ENCODE data around the gene EOGT.

Gene EOGT

GRCh38 chr3:68963376-68963775 is 50.1 kb downstream of the EOGT start:
- no peaks in the 10 kb centered on the region for H3K36me3 ChIP-seq (ENCODE audit: control insufficient read depth, insufficient read depth, low read length)
- no peak overlapping the region for H3K27ac ChIP-seq (ENCODE audit: insufficient read depth, low read depth, low read length, poor library complexity, severe bottlenecking)
- H3K27me3 ChIP-seq (ENCODE audit: control insufficient read depth, insufficient read depth, low read length, poor library complexity, severe bottlenecking): no peaks in the 10 kb centered on the region
- no peak overlapping the region for H3K4me3 ChIP-seq (ENCODE audit: insufficient read depth, low read depth, low read length)
- no peaks in the 10 kb centered on the region for H3K9me3 ChIP-seq (ENCODE audit: control insufficient read depth, low read length)
- no peaks in the 10 kb centered on the region for H3K4me1 ChIP-seq (ENCODE audit: control insufficient read depth, insufficient read depth, low read length)

GRCh38 chr3:68958932-68959331 is 54.6 kb downstream of the EOGT start:
- no peak overlapping the region for H3K27ac ChIP-seq (ENCODE audit: insufficient read depth, low read depth, low read length, poor library complexity, severe bottlenecking)
- no peaks in the 10 kb centered on the region for H3K27me3 ChIP-seq (ENCODE audit: control insufficient read depth, insufficient read depth, low read length, poor library complexity, severe bottlenecking)
- 58 to 64% methylated on average over 3 of the region's 3 CpGs for WGBS, 2 experiments
- no peaks in the 10 kb centered on the region for H3K4me1 ChIP-seq (ENCODE audit: control insufficient read depth, insufficient read depth, low read length)
- H3K36me3 ChIP-seq (ENCODE audit: control insufficient read depth, insufficient read depth, low read length): no peaks in the 10 kb centered on the region
- no peaks in the 10 kb centered on the region for H3K9me3 ChIP-seq (ENCODE audit: control insufficient read depth, low read length)
- H3K4me3 ChIP-seq (ENCODE audit: insufficient read depth, low read depth, low read length): no peak overlapping the region

- H3K4me1 ChIP-seq (ENCODE audit: control insufficient read depth, insufficient read depth, low read length): no peaks in the 10 kb centered on the region
Observed at GRCh38 chr3:68957895-68958294, 55.6 kb downstream of the EOGT start.

GRCh38 chr3:68953816-68954444 is 59.6 kb downstream of the EOGT start:
- H3K27ac ChIP-seq (ENCODE audit: insufficient read depth, low read depth, low read length, poor library complexity, severe bottlenecking): no peak overlapping the region
- WGBS, 2 experiments: 72 to 73% methylated on average over 5 to 6 of the region's 6 CpGs
- H3K27me3 ChIP-seq (ENCODE audit: control insufficient read depth, insufficient read depth, low read length, poor library complexity, severe bottlenecking): no peaks in the 10 kb centered on the region
- no peak overlapping the region for H3K4me3 ChIP-seq (ENCODE audit: insufficient read depth, low read depth, low read length)
- H3K9me3 ChIP-seq (ENCODE audit: control insufficient read depth, low read length): no peaks in the 10 kb centered on the region
- no peaks in the 10 kb centered on the region for H3K36me3 ChIP-seq (ENCODE audit: control insufficient read depth, insufficient read depth, low read length)
- H3K4me1 ChIP-seq (ENCODE audit: control insufficient read depth, insufficient read depth, low read length): no peaks in the 10 kb centered on the region

More at GRCh38 chr3:68957895-68958294, 55.6 kb downstream of the EOGT start:
- Histone ChIP-seq H3K4me3 (ENCODE audit: insufficient read depth, low read depth, low read length) (no peak overlapping the region), H3K27ac (ENCODE audit: insufficient read depth, low read depth, low read length, poor library complexity, severe bottlenecking) (no peak overlapping the region), H3K27me3 (ENCODE audit: control insufficient read depth, insufficient read depth, low read length, poor library complexity, severe bottlenecking) (no peaks in the 10 kb centered on the region), H3K36me3 (ENCODE audit: control insufficient read depth, insufficient read depth, low read length) (no peaks in the 10 kb centered on the region), H3K9me3 (ENCODE audit: control insufficient read depth, low read length) (no peaks in the 10 kb centered on the region)
- 95 to 97% methylated on average over 3 of the region's 3 CpGs for WGBS, 2 experiments

- Histone ChIP-seq H3K4me3 (ENCODE audit: insufficient read depth, low read depth, low read length) (no peak overlapping the region), H3K36me3 (ENCODE audit: control insufficient read depth, insufficient read depth, low read length) (no peaks in the 10 kb centered on the region), H3K27ac (ENCODE audit: insufficient read depth, low read depth, low read length, poor library complexity, severe bottlenecking) (no peak overlapping the region), H3K4me1 (ENCODE audit: control insufficient read depth, insufficient read depth, low read length) (no peaks in the 10 kb centered on the region), H3K27me3 (ENCODE audit: control insufficient read depth, insufficient read depth, low read length, poor library complexity, severe bottlenecking) (no peaks in the 10 kb centered on the region), H3K9me3 (ENCODE audit: control insufficient read depth, low read length) (no peaks in the 10 kb centered on the region)
- 67% methylated on average over 1 of the region's 1 CpG; no CpG with 5 or more reads in 1 of the 2 experiments for WGBS, 2 experiments
Observed at GRCh38 chr3:68945225-68945624, 68.3 kb downstream of the EOGT start.

- H3K4me3 ChIP-seq (ENCODE audit: insufficient read depth, low read depth, low read length): no peak overlapping the region
- H3K27ac ChIP-seq (ENCODE audit: insufficient read depth, low read depth, low read length, poor library complexity, severe bottlenecking): peak overlapping the region; percentile 33
- H3K4me1 ChIP-seq (ENCODE audit: control insufficient read depth, insufficient read depth, low read length): no peaks in the 10 kb centered on the region
- no peaks in the 10 kb centered on the region for H3K36me3 ChIP-seq (ENCODE audit: control insufficient read depth, insufficient read depth, low read length)
- no peaks in the 10 kb centered on the region for H3K9me3 ChIP-seq (ENCODE audit: control insufficient read depth, low read length)
- 78 to 81% methylated on average over 1 of the region's 1 CpG for WGBS, 2 experiments
- H3K27me3 ChIP-seq (ENCODE audit: control insufficient read depth, insufficient read depth, low read length, poor library complexity, severe bottlenecking): no peaks in the 10 kb centered on the region
Observed at GRCh38 chr3:68943753-68944500, 69.6 kb downstream of the EOGT start.

GRCh38 chr3:68941055-68941454 is 72.4 kb downstream of the EOGT start:
- H3K27ac ChIP-seq (ENCODE audit: insufficient read depth, low read depth, low read length, poor library complexity, severe bottlenecking): no peak overlapping the region
- no peaks in the 10 kb centered on the region for H3K27me3 ChIP-seq (ENCODE audit: control insufficient read depth, insufficient read depth, low read length, poor library complexity, severe bottlenecking)
- H3K36me3 ChIP-seq (ENCODE audit: control insufficient read depth, insufficient read depth, low read length): no peaks in the 10 kb centered on the region
- H3K4me1 ChIP-seq (ENCODE audit: control insufficient read depth, insufficient read depth, low read length): no peaks in the 10 kb centered on the region
- no peaks in the 10 kb centered on the region for H3K9me3 ChIP-seq (ENCODE audit: control insufficient read depth, low read length)
- H3K4me3 ChIP-seq (ENCODE audit: insufficient read depth, low read depth, low read length): no peak overlapping the region
- 93 to 94% methylated on average over 6 of the region's 6 CpGs for WGBS, 2 experiments

GRCh38 chr3:68936856-68937255 is 76.6 kb downstream of the EOGT start:
- H3K4me3 ChIP-seq (ENCODE audit: insufficient read depth, low read depth, low read length): no peak overlapping the region
- no peaks in the 10 kb centered on the region for H3K36me3 ChIP-seq (ENCODE audit: control insufficient read depth, insufficient read depth, low read length)
- WGBS, 2 experiments: 91 to 93% methylated on average over 6 of the region's 6 CpGs
- H3K4me1 ChIP-seq (ENCODE audit: control insufficient read depth, insufficient read depth, low read length): no peaks in the 10 kb centered on the region
- no peaks in the 10 kb centered on the region for H3K9me3 ChIP-seq (ENCODE audit: control insufficient read depth, low read length)
- no peak overlapping the region for H3K27ac ChIP-seq (ENCODE audit: insufficient read depth, low read depth, low read length, poor library complexity, severe bottlenecking)
- peaks cover 12% of the 10 kb centered on the region for H3K27me3 ChIP-seq (ENCODE audit: control insufficient read depth, insufficient read depth, low read length, poor library complexity, severe bottlenecking)

GRCh38 chr3:68935778-68936177 is 77.7 kb downstream of the EOGT start:
- no peak overlapping the region for H3K27ac ChIP-seq (ENCODE audit: insufficient read depth, low read depth, low read length, poor library complexity, severe bottlenecking)
- 86 to 91% methylated on average over 6 of the region's 6 CpGs for WGBS, 2 experiments
- no peak overlapping the region for H3K4me3 ChIP-seq (ENCODE audit: insufficient read depth, low read depth, low read length)
- peaks cover 23% of the 10 kb centered on the region for H3K27me3 ChIP-seq (ENCODE audit: control insufficient read depth, insufficient read depth, low read length, poor library complexity, severe bottlenecking)
- no peaks in the 10 kb centered on the region for H3K36me3 ChIP-seq (ENCODE audit: control insufficient read depth, insufficient read depth, low read length)
- H3K9me3 ChIP-seq (ENCODE audit: control insufficient read depth, low read length): no peaks in the 10 kb centered on the region
- H3K4me1 ChIP-seq (ENCODE audit: control insufficient read depth, insufficient read depth, low read length): no peaks in the 10 kb centered on the region

- Histone ChIP-seq H3K36me3 (ENCODE audit: control insufficient read depth, insufficient read depth, low read length) (no peaks in the 10 kb centered on the region), H3K4me3 (ENCODE audit: insufficient read depth, low read depth, low read length) (peak overlapping the region; percentile 38), H3K4me1 (ENCODE audit: control insufficient read depth, insufficient read depth, low read length) (no peaks in the 10 kb centered on the region), H3K9me3 (ENCODE audit: control insufficient read depth, low read length) (no peaks in the 10 kb centered on the region), H3K27me3 (ENCODE audit: control insufficient read depth, insufficient read depth, low read length, poor library complexity, severe bottlenecking) (peaks cover 45% of the 10 kb centered on the region), H3K27ac (ENCODE audit: insufficient read depth, low read depth, low read length, poor library complexity, severe bottlenecking) (no peak overlapping the region)
- WGBS, 2 experiments: 4% methylated on average over 41 of the region's 41 CpGs
Observed at GRCh38 chr3:68931406-68932149, 81.9 kb downstream of the EOGT start.

All from ectodermal cell (in vitro differentiated cells).